SK-N-SH treated with all-trans-retinoic acid at 6 μM for 48 hours (cell line): ENCODE data around the gene CDKN2A.

Experiments
- ATAC-seq: fragments of 200-7000 bp; cut with Tn5 transposase; 3 replicates; pipeline ENCODE4 v1.9.1; 2020; ENCODE audit warnings: mild to moderate bottlenecking, moderate library complexity
- ZC3H10 ChIP-seq: fragments of 250-450 bp; sonication (Bioruptor Pico); IDR thresholded peaks from 2 replicates; pipeline ENCODE4 v1.5.1; 2021; ENCODE audit warnings: mild to moderate bottlenecking, moderate library complexity

CDKN2A gene

DNA sequence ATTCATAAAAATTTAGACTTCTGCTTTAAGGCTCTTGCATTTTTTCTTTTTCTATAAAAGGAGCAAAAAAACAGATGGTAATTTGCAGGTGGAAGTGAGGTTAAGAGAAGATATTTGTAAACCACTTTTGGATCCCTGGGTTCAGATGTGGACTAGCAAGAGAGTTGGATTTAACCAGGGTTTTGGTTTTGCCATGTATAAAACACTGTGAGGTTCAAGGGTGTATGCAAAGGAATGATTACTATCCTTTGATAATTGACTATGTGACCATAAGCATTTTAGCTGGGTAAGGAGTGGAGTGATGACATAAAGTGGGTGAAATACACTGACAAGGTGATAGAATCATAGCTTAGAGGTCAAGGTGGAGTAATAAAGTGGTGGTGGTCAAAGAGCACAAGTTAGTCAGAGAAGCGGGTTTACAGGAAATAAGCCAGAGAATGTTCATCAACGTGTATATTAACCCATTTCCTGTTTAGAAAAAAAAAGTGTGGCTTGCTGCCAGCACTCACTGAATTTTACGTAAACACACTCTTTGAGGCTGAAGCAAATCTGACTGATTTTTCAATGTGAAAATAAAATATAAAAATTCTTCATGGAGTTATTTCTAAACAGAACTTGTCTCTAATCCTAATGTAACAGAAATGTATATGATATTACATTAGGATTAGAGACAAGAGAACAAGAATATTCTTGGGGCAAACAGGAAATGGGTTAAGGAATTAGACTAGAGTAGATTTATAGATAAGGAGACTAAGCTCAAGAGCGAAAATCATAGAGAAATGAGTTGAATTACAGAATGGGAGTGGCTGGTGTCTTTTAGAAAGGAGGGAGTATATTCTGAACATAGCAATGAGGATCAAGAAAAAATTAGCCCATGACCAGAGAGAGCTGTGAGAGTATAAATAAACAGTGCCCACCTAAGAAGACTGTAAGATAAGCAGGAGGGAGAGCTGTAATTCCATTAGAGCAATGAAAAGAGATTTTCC is 74.5 kb downstream of the CDKN2A start:
- no peak for TF ChIP-seq ZC3H10
- peak; percentile 26; the same call in 1 of the 3 replicates for ATAC-seq
